Prostate gland (tissue), 2 donors: ENCODE data around the gene SWAP70. TPM values are rescaled to one million over a fixed set of nuclear protein-coding genes. Genes with fewer than 3 reads are reported as not detected.

Source experiments
- DNase-seq: peaks from one replicate; pipeline ENCODE4 v3.0.0-alpha.2; 2019; ENCODE audit warnings: low spot score
- H3K27ac ChIP-seq, 2 donors: fragments of 200-600 bp; sonication (generic); 2 replicates each; pipeline ENCODE4 v1.5.1; 2017 to 2019
- H3K27me3 ChIP-seq: fragments of 200-600 bp; sonication (generic); replicated peaks from 2 replicates; pipeline ENCODE4 v1.5.1; 2019; ENCODE audit not compliant: insufficient read depth
- H3K36me3 ChIP-seq, 2 donors: fragments of 200-600 bp; sonication (generic); 1 replicate in 1 of 2; 2 replicates in 1 of 2; pipeline versions ENCODE4 v1.5.1 to v1.8.1; 2017 to 2019
- H3K4me1 ChIP-seq: fragments of 200-600 bp; sonication (generic); replicated peaks from 2 replicates; pipeline ENCODE4 v1.5.1; 2019
- H3K4me3 ChIP-seq, 2 donors: fragments of 200-600 bp; sonication (generic); 2 replicates each; pipeline ENCODE4 v1.5.1; 2017 to 2019
- H3K9me3 ChIP-seq: fragments of 200-600 bp; sonication (generic); 2 replicates; pipeline ENCODE4 v1.5.1; 2017
- POLR2A ChIP-seq: fragments of 450-650 bp; IDR thresholded peaks from one replicate; pipeline ENCODE4 v1.6.1; 2016; ENCODE audit warnings: antibody characterized with exemption, mild to moderate bottlenecking
- POLR2AphosphoS5 ChIP-seq: sonication (generic); formaldehyde crosslinking; IDR thresholded peaks from one replicate; pipeline ENCODE4 v1.6.1; 2017; ENCODE audit warnings: antibody characterized with exemption
- whole genome bisulfite sequencing: methylation state at CpG from one replicate; pipeline ENCODE4 v1.1.5; 2018; 5-methylcytosine and 5-hydroxymethylcytosine counted together
- intact Hi-C: fragments of 100-400 bp; cut with DNase I; formaldehyde crosslinking; loops from one replicate; pipeline ENCODE4 v1.14.2; 2022
- total RNA-seq, 2 donors: library from RNA; depleted of rRNA; stranded (reverse); fragments of >200 nt; gene quantifications; one replicate each; pipeline ENCODE4 v1.1.0, GENCODE V29; 2016
- TF ChIP-seq, protein P1 (sequence below), 4 experiments: fragments of 200-600 bp in 2 of 4; fragments of 450-650 bp in 2 of 4; sonication (generic) in 2 of 4; IDR thresholded peaks; 1 replicate in 3 of 4; 2 replicates in 1 of 4; pipeline ENCODE4 v1.5.1; 2016 to 2019; ENCODE audit warnings: antibody characterized with exemption in 4 of 4, mild to moderate bottlenecking in 2 of 4, moderate library complexity in 2 of 4

SWAP70 gene
- total RNA-seq, 2 donors from 2014 or later = 20.8 to 25.2 TPM

DNA sequence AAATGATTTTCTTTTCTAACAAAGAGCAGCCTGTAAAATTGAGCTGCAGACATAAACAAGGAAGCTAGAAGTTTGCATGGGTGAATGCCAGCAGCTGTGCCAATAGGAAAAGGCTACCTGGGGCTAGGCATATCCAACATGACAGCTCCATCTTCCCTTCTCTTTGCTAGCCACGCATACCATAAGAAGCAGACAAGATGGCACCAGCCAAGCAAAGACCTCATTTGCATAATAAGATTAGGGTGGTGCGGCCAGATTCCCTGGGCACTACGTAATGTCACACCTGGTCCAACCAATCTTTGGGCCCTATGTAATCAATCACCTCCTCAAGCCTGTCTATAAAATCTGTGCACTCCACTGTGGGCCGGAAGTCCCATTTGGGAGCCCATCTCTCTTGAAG is 108.3 kb downstream of the SWAP70 start:
- DNase-seq = peak; percentile 41
- H3K27ac ChIP-seq = peak overlapping the region in 1 of 2 donors; percentile 22
- no peaks in the 10 kb centered on the region for H3K9me3 ChIP-seq
- no peak overlapping the region for H3K4me3 ChIP-seq
- no peaks in the 10 kb centered on the region for H3K36me3 ChIP-seq
- 80% methylated on average over 4 of the region's 4 CpGs for WGBS
- H3K4me1 ChIP-seq = peaks cover 2% of the 10 kb centered on the region
- TF ChIP-seq POLR2A (no peak), POLR2AphosphoS5 (no peak)
- TF ChIP-seq, protein P1, sequence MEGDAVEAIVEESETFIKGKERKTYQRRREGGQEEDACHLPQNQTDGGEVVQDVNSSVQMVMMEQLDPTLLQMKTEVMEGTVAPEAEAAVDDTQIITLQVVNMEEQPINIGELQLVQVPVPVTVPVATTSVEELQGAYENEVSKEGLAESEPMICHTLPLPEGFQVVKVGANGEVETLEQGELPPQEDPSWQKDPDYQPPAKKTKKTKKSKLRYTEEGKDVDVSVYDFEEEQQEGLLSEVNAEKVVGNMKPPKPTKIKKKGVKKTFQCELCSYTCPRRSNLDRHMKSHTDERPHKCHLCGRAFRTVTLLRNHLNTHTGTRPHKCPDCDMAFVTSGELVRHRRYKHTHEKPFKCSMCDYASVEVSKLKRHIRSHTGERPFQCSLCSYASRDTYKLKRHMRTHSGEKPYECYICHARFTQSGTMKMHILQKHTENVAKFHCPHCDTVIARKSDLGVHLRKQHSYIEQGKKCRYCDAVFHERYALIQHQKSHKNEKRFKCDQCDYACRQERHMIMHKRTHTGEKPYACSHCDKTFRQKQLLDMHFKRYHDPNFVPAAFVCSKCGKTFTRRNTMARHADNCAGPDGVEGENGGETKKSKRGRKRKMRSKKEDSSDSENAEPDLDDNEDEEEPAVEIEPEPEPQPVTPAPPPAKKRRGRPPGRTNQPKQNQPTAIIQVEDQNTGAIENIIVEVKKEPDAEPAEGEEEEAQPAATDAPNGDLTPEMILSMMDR (IDR thresholded peaks at IDR 0.05) = no peak
- intact Hi-C loops = no loop called here
- H3K27me3 ChIP-seq = no peaks in the 10 kb centered on the region

DNA sequence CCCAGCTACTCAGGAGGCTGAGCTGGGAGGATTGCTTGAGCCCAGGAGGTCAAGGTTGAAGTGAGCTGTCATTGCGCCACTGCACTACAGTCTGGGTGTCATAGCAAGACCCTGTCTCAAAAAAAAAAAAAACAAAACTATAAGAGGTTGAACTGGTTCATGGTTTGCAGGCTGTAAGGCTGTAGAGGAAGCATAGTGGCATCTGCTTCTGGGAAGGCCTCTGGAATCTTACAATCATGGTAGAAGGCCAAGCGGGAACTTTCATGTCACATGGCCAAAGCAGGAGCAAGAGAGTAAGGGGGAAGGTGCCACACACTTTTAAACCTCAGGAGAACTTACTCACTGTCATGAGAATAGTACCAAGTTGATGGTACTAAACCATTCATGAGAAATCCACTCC is 109.6 kb downstream of the SWAP70 start:
- Histone ChIP-seq H3K27me3 (no peaks in the 10 kb centered on the region), H3K4me1 (peaks cover 2% of the 10 kb centered on the region), H3K9me3 (no peaks in the 10 kb centered on the region), H3K36me3 (no peaks in the 10 kb centered on the region), H3K4me3 (no peak overlapping the region), H3K27ac (no peak overlapping the region)
- no peak for DNase-seq
- intact Hi-C loops = no loop called here
- no peak for TF ChIP-seq POLR2AphosphoS5
- TF ChIP-seq, protein P1 (IDR thresholded peaks at IDR 0.05) = no peak
- TF ChIP-seq POLR2A = no peak
- 100% methylated on average over 2 of the region's 2 CpGs for WGBS

DNA sequence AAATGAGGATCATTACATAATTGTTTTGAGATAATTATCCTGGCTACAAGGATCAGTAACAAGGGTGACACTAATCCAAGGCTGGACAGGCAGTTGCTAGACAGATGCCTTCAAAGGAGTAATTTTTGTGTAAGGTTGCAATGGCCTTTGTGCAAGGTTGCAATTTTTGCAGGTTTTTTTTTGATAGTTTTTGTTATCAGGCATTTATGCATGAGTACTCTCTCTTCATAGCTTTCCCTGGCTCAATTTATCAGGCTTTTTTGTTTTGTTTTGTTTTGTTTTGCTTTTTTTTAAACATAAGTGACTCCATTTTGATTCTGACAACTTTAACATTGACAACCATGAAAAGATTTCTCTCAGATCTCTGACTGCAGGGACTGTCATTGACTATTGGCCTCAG is 110.2 kb downstream of the SWAP70 start:
- no peak overlapping the region for H3K4me3 ChIP-seq
- no peak for DNase-seq
- H3K27ac ChIP-seq = no peak overlapping the region
- intact Hi-C loops = no loop called here
- no peaks in the 10 kb centered on the region for H3K27me3 ChIP-seq
- no peaks in the 10 kb centered on the region for H3K9me3 ChIP-seq
- no peaks in the 10 kb centered on the region for H3K36me3 ChIP-seq
- TF ChIP-seq POLR2A = no peak
- peaks cover 2% of the 10 kb centered on the region for H3K4me1 ChIP-seq

DNA sequence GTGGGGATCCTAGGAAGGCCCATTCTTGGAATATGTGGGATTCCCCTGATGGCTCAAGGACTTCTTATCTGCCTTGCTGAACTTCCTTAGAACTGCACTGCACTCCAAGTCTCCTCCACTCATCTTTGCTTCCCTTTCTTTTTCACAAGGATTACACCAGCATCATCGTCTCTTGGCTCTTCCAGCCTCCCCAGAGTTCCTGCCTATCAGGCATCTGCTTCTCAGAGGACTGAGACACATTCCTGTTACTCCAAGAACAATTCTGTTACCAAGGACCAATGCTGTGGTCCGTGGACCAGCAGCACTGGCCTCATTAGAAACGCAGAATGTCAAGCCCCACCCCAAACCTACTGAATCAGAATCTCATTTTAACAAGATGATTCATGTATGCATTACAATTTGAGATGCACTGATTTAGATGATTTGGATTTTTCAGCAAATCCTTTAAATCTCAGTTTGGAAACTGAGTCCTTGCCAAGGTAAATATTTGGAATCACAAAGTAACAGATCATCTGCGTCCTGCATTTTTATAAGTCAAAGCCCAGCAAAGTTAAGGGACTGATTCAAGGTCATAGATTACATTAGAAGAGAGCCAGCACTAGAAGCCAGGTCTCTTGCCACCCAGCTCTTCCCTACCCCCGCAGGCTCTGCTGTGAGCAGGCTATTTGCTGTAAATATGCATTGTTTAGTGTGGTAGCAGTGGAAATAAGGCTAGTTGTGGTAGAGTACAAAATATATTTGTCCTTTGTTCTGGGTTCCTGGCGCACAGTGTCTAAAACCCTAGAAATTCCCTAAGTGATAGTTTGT is 110.9 kb downstream of the SWAP70 start:
- Histone ChIP-seq H3K27me3 (no peaks in the 10 kb centered on the region), H3K36me3 (no peaks in the 10 kb centered on the region), H3K27ac (no peak overlapping the region), H3K4me3 (no peak overlapping the region), H3K9me3 (no peaks in the 10 kb centered on the region), H3K4me1 (peaks cover 2% of the 10 kb centered on the region)
- 39% methylated on average over 6 of the region's 6 CpGs for WGBS
- TF ChIP-seq POLR2A = no peak
- TF ChIP-seq, protein P1 (IDR thresholded peaks at IDR 0.05) = no peak
- TF ChIP-seq POLR2AphosphoS5 = no peak
- DNase-seq = no peak
- intact Hi-C loops = no loop called here

DNA sequence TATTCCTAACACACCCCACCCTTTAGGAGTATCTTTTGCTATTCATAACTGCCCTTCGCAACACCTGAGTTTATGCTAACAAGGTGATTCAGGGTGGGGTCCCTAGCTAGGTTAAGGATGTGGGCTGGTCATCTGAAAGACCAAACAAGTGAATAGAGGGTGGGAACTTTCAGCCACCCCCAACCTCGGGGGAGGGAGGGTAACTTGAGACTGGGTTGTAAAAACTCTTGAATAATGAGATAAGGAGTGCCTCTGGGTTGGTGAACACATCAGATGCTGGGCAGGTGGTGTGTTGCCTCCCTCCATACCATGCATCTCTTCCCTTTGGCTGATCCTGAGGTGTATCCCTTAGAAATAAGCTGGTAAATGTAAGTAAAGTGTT is 111.5 kb downstream of the SWAP70 start:
- H3K4me1 ChIP-seq = peaks cover 2% of the 10 kb centered on the region
- DNase-seq = no peak
- 61% methylated on average over 2 of the region's 2 CpGs for WGBS
- H3K27ac ChIP-seq = no peak overlapping the region
- no peaks in the 10 kb centered on the region for H3K27me3 ChIP-seq
- TF ChIP-seq, protein P1 (IDR thresholded peaks at IDR 0.05) = no peak
- TF ChIP-seq POLR2A (no peak), POLR2AphosphoS5 (no peak)
- H3K4me3 ChIP-seq = no peak overlapping the region
- H3K36me3 ChIP-seq = no peaks in the 10 kb centered on the region
- no peaks in the 10 kb centered on the region for H3K9me3 ChIP-seq
- intact Hi-C loops = no loop called here
